Activated CD4-positive, alpha-beta memory T cell treated with anti-CD3 and anti-CD28 coated beads, Interleukin-2, amount 10 ng/mL, durations not matched to agents 7 days and 5 days (primary cell): ENCODE results near the gene GDF11. TPM values are rescaled to one million over a fixed set of nuclear protein-coding genes. Genes with fewer than 3 reads are reported as not detected.
"Not testable (repeated sequence)": the region's sequence is repeated elsewhere in the genome, so short reads cannot be mapped to it uniquely, and the experiment has no call there.

Source experiments
- CTCF ChIA-PET: fragments of 350-600 bp; sonication (Branson Sonifier 250); formaldehyde crosslinking; loops from one replicate; lab custom pipeline; 2021; ENCODE audit warnings: antibody characterized with exemption, inconsistent platforms; lab: Charles Lee
- POLR2A ChIA-PET: fragments of 350-600 bp; sonication (Branson Sonifier 250); formaldehyde crosslinking; loops from one replicate; lab custom pipeline; 2021; ENCODE audit warnings: antibody characterized with exemption; lab: Charles Lee
- DNase-seq: peaks from one replicate; pipeline ENCODE4 v3.0.0-alpha.2; 2020
- H3K27ac Mint-ChIP-seq: one replicate; pipeline ENCODE4 v1.8.0; 2021; ENCODE audit warnings: mild to moderate bottlenecking, mixed read lengths
- H3K27me3 Mint-ChIP-seq: one replicate; pipeline ENCODE4 v1.8.0; 2021; ENCODE audit warnings: mixed read lengths
- H3K36me3 Mint-ChIP-seq: one replicate; pipeline ENCODE4 v1.8.0; 2021; ENCODE audit warnings: low read depth, mixed read lengths
- H3K4me1 Mint-ChIP-seq: one replicate; pipeline ENCODE4 v1.8.0; 2021; ENCODE audit warnings: mixed read lengths
- H3K4me3 Mint-ChIP-seq: one replicate; pipeline ENCODE4 v1.8.0; 2021; ENCODE audit warnings: mild to moderate bottlenecking, mixed read lengths
- H3K9me3 Mint-ChIP-seq: one replicate; pipeline ENCODE4 v1.8.0; 2021; ENCODE audit warnings: mixed read lengths
- total RNA-seq, 2 experiments: library from RNA; stranded (reverse); gene quantifications; one replicate each; pipeline ENCODE4 v1.2.3, GENCODE V29; 2021

The GDF11 gene
- total RNA-seq, 2 experiments from 2014 or later = 7.2 to 7.9 TPM

- Mint-ChIP-seq H3K27me3 (no peaks in the 10 kb centered on the region), H3K4me3 (no peak overlapping the region), H3K36me3 (peaks cover 71% of the 10 kb centered on the region), H3K4me1 (peaks cover 2% of the 10 kb centered on the region), H3K9me3 (no peaks in the 10 kb centered on the region), H3K27ac (no peak overlapping the region)
- DNase-seq = no peak
- POLR2A ChIA-PET = interaction anchor here (3.2 kb wide), 1 partner anchor 11 kb away, joined by 12 read pairs; no protein-coding TSS in a partner anchor
- CTCF ChIA-PET = interaction anchor here (0.8 to 3.1 kb wide), 2 partner anchors 11 to 17 kb away, joined by 3 to 18 read pairs; no protein-coding TSS in a partner anchor
Measured at GRCh38 chr12:55755246-55755645, 12.3 kb downstream of the GDF11 start.

GRCh38 chr12:55757701-55758100 is 14.8 kb downstream of the GDF11 start:
- CTCF ChIA-PET = no interaction called here
- H3K4me1 Mint-ChIP-seq = peaks cover 14% of the 10 kb centered on the region
- no peak overlapping the region for H3K4me3 Mint-ChIP-seq
- POLR2A ChIA-PET = interaction anchor here (1.6 to 1.9 kb wide), 2 partner anchors 10 to 72 kb away, joined by 3 to 8 read pairs; no protein-coding TSS in a partner anchor
- DNase-seq = no peak
- H3K36me3 Mint-ChIP-seq = peaks cover 77% of the 10 kb centered on the region
- peak overlapping the region; percentile 42 for H3K27ac Mint-ChIP-seq
- no peaks in the 10 kb centered on the region for H3K9me3 Mint-ChIP-seq
- H3K27me3 Mint-ChIP-seq = no peaks in the 10 kb centered on the region

GRCh38 chr12:55758575-55758974 is 15.7 kb downstream of the GDF11 start:
- H3K27ac Mint-ChIP-seq, H3K27me3 Mint-ChIP-seq, DNase-seq, H3K4me3 Mint-ChIP-seq, H3K9me3 Mint-ChIP-seq, CTCF ChIA-PET: not testable (repeated sequence)
- POLR2A ChIA-PET = interaction anchor here (0.7 to 1.6 kb wide), 2 partner anchors 11 to 71 kb away, joined by 3 to 4 read pairs; no protein-coding TSS in a partner anchor
- peaks cover 73% of the 10 kb centered on the region for H3K36me3 Mint-ChIP-seq
- H3K4me1 Mint-ChIP-seq = peaks cover 14% of the 10 kb centered on the region

- POLR2A ChIA-PET = no interaction called here
- peaks cover 65% of the 10 kb centered on the region for H3K36me3 Mint-ChIP-seq
- no peak for DNase-seq
- peaks cover 14% of the 10 kb centered on the region for H3K4me1 Mint-ChIP-seq
- CTCF ChIA-PET = interaction anchor here (1.1 kb wide), 2 partner anchors 22 to 30 kb away, joined by 4 read pairs; no protein-coding TSS in a partner anchor
- no peaks in the 10 kb centered on the region for H3K9me3 Mint-ChIP-seq
- no peak overlapping the region for H3K4me3 Mint-ChIP-seq
- H3K27me3 Mint-ChIP-seq = no peaks in the 10 kb centered on the region
- H3K27ac Mint-ChIP-seq = peak overlapping the region; percentile 64
Measured at GRCh38 chr12:55760663-55761062, 17.7 kb downstream of the GDF11 start.

GRCh38 chr12:55762646-55763045 is 19.7 kb downstream of the GDF11 start:
- Mint-ChIP-seq H3K4me1 (peaks cover 14% of the 10 kb centered on the region), H3K36me3 (peaks cover 57% of the 10 kb centered on the region), H3K4me3 (no peak overlapping the region), H3K27me3 (no peaks in the 10 kb centered on the region), H3K27ac (no peak overlapping the region), H3K9me3 (no peaks in the 10 kb centered on the region)
- POLR2A ChIA-PET = interaction anchor here (1.7 kb wide), 1 partner anchor 10 kb away, joined by 6 read pairs; no protein-coding TSS in a partner anchor
- DNase-seq = no peak
- CTCF ChIA-PET = interaction anchor here (0.6 to 1.0 kb wide), 2 partner anchors 24 to 176 kb away, joined by 3 read pairs; no protein-coding TSS in a partner anchor

GRCh38 chr12:55765736-55766290 is 22.9 kb downstream of the GDF11 start:
- Mint-ChIP-seq H3K27ac (no peak overlapping the region), H3K4me1 (peaks cover 8% of the 10 kb centered on the region), H3K36me3 (peaks cover 37% of the 10 kb centered on the region), H3K27me3 (no peaks in the 10 kb centered on the region), H3K4me3 (no peak overlapping the region), H3K9me3 (no peaks in the 10 kb centered on the region)
- no peak for DNase-seq
- POLR2A ChIA-PET = no interaction called here
- CTCF ChIA-PET = interaction anchor here (1.3 to 1.5 kb wide), 2 partner anchors 24 to 52 kb away, joined by 4 read pairs; partner anchors contain the start of genes ORMDL2 and SARNP

GRCh38 chr12:55767156-55767555 is 24.2 kb downstream of the GDF11 start:
- Mint-ChIP-seq H3K4me1 (peaks cover 3% of the 10 kb centered on the region), H3K36me3 (peaks cover 41% of the 10 kb centered on the region), H3K9me3 (no peaks in the 10 kb centered on the region), H3K27ac (no peak overlapping the region), H3K27me3 (no peaks in the 10 kb centered on the region), H3K4me3 (no peak overlapping the region)
- POLR2A ChIA-PET = no interaction called here
- CTCF ChIA-PET = no interaction called here
- no peak for DNase-seq

- POLR2A ChIA-PET = interaction anchor here (1.2 to 2.4 kb wide), 2 partner anchors 9 to 156 kb away, joined by 3 to 6 read pairs; partner anchors contain the start of gene PYM1
- Mint-ChIP-seq H3K27ac (no peak overlapping the region), H3K27me3 (no peaks in the 10 kb centered on the region), H3K9me3 (no peaks in the 10 kb centered on the region), H3K4me1 (peaks cover 9% of the 10 kb centered on the region), H3K4me3 (no peak overlapping the region), H3K36me3 (peaks cover 39% of the 10 kb centered on the region)
- DNase-seq = no peak
- CTCF ChIA-PET = interaction anchor here (1.3 kb wide), 1 partner anchor 46 kb away, joined by 3 read pairs; the partner anchor contains the start of genes ORMDL2 and SARNP
Measured at GRCh38 chr12:55771736-55772135, 28.8 kb downstream of the GDF11 start.

GRCh38 chr12:55777856-55778255 is 34.9 kb downstream of the GDF11 start:
- no peaks in the 10 kb centered on the region for H3K9me3 Mint-ChIP-seq
- H3K27me3 Mint-ChIP-seq = no peaks in the 10 kb centered on the region
- peaks cover 53% of the 10 kb centered on the region for H3K36me3 Mint-ChIP-seq
- no peak overlapping the region for H3K4me3 Mint-ChIP-seq
- H3K27ac Mint-ChIP-seq = no peak overlapping the region
- ChIA-PET POLR2A (no interaction called here), CTCF (no interaction called here)
- peaks cover 21% of the 10 kb centered on the region for H3K4me1 Mint-ChIP-seq
- no peak for DNase-seq

GRCh38 chr12:55780685-55781084 is 37.8 kb downstream of the GDF11 start:
- H3K4me1 Mint-ChIP-seq = peaks cover 17% of the 10 kb centered on the region
- H3K9me3 Mint-ChIP-seq = no peaks in the 10 kb centered on the region
- ChIA-PET CTCF (interaction anchor here (0.9 kb wide), 1 partner anchor 56 kb away, joined by 4 read pairs; no protein-coding TSS in a partner anchor), POLR2A (interaction anchor here (0.9 to 1.6 kb wide), 3 partner anchors 10 to 174 kb away, joined by 3 to 5 read pairs (median 4); no protein-coding TSS in a partner anchor)
- no peaks in the 10 kb centered on the region for H3K27me3 Mint-ChIP-seq
- peaks cover 71% of the 10 kb centered on the region for H3K36me3 Mint-ChIP-seq
- H3K4me3 Mint-ChIP-seq = no peak overlapping the region
- no peak for DNase-seq
- H3K27ac Mint-ChIP-seq = no peak overlapping the region

GRCh38 chr12:55788546-55788945 is 45.6 kb downstream of the GDF11 start:
- Mint-ChIP-seq H3K27ac (no peak overlapping the region), H3K9me3 (no peaks in the 10 kb centered on the region), H3K36me3 (peaks cover 73% of the 10 kb centered on the region), H3K4me3 (no peak overlapping the region), H3K4me1 (no peaks in the 10 kb centered on the region), H3K27me3 (no peaks in the 10 kb centered on the region)
- ChIA-PET CTCF (interaction anchor here (1.1 to 1.3 kb wide), 2 partner anchors 16 to 152 kb away, joined by 5 read pairs; no protein-coding TSS in a partner anchor), POLR2A (interaction anchor here (1.2 kb wide), 1 partner anchor 58 kb away, joined by 3 read pairs; no protein-coding TSS in a partner anchor)
- DNase-seq = no peak

GRCh38 chr12:55789171-55789570 is 46.2 kb downstream of the GDF11 start:
- POLR2A ChIA-PET = interaction anchor here (1.2 kb wide), 1 partner anchor 58 kb away, joined by 3 read pairs; no protein-coding TSS in a partner anchor
- no peak overlapping the region for H3K27ac Mint-ChIP-seq
- H3K9me3 Mint-ChIP-seq = no peaks in the 10 kb centered on the region
- no peaks in the 10 kb centered on the region for H3K4me1 Mint-ChIP-seq
- DNase-seq = no peak
- H3K4me3 Mint-ChIP-seq = no peak overlapping the region
- CTCF ChIA-PET = interaction anchor here (0.6 to 1.5 kb wide), 3 partner anchors 23 to 151 kb away, joined by 3 to 5 read pairs (median 4); no protein-coding TSS in a partner anchor
- peaks cover 72% of the 10 kb centered on the region for H3K36me3 Mint-ChIP-seq
- no peaks in the 10 kb centered on the region for H3K27me3 Mint-ChIP-seq

GRCh38 chr12:55789893-55790292 is 47.0 kb downstream of the GDF11 start:
- Mint-ChIP-seq H3K27ac (no peak overlapping the region), H3K36me3 (peaks cover 72% of the 10 kb centered on the region), H3K4me1 (no peaks in the 10 kb centered on the region), H3K9me3 (no peaks in the 10 kb centered on the region), H3K27me3 (no peaks in the 10 kb centered on the region), H3K4me3 (no peak overlapping the region)
- ChIA-PET CTCF (interaction anchor here (1.2 to 1.5 kb wide), 2 partner anchors 24 to 53 kb away, joined by 3 to 4 read pairs; no protein-coding TSS in a partner anchor), POLR2A (interaction anchor here (1.3 kb wide), 1 partner anchor 8 kb away, joined by 4 read pairs; no protein-coding TSS in a partner anchor)
- DNase-seq = no peak
